GM23248 (cell line): ENCODE data around the gene ARHGEF37.
"Not testable (repeated sequence)": the region's sequence is repeated elsewhere in the genome, so short reads cannot be mapped to it uniquely, and the experiment has no call there.

Source experiments
- EZH2 ChIP-seq: fragments of 200-600 bp; sonication (generic); IDR thresholded peaks from 2 replicates; pipeline ENCODE4 v1.6.1; 2018; ENCODE audit warnings: antibody characterized with exemption, mild to moderate bottlenecking; ENCODE audit not compliant: insufficient read depth, poor library complexity, severe bottlenecking
- EZH2phosphoT487 ChIP-seq: fragments of 200-600 bp; sonication (generic); IDR thresholded peaks from 2 replicates; pipeline ENCODE4 v1.6.1; 2018; ENCODE audit warnings: antibody characterized with exemption, moderate library complexity, mild to moderate bottlenecking, low read depth; ENCODE audit not compliant: insufficient read depth

- not testable (repeated sequence) for TF ChIP-seq EZH2, EZH2phosphoT487
These were observed 68.4 kb downstream of the ARHGEF37 start for GRCh38 chr5:149649730-149650129.
